GM12873 (cell line): Measurements from ENCODE around the gene GDPD5.
A peak's percentile ranks its signal among the peaks of the same experiment; 100 is the strongest.

Experiments
- TF ChIP-seq, protein P1 (sequence below): IDR thresholded peaks from 2 replicates; pipeline ENCODE4 v1.5.1; 2012; ENCODE audit warnings: low read depth, mild to moderate bottlenecking, moderate library complexity, low read length, control low read depth; ENCODE audit not compliant: insufficient read depth; ENCODE audit errors: missing control alignments

The GDPD5 gene

DNA sequence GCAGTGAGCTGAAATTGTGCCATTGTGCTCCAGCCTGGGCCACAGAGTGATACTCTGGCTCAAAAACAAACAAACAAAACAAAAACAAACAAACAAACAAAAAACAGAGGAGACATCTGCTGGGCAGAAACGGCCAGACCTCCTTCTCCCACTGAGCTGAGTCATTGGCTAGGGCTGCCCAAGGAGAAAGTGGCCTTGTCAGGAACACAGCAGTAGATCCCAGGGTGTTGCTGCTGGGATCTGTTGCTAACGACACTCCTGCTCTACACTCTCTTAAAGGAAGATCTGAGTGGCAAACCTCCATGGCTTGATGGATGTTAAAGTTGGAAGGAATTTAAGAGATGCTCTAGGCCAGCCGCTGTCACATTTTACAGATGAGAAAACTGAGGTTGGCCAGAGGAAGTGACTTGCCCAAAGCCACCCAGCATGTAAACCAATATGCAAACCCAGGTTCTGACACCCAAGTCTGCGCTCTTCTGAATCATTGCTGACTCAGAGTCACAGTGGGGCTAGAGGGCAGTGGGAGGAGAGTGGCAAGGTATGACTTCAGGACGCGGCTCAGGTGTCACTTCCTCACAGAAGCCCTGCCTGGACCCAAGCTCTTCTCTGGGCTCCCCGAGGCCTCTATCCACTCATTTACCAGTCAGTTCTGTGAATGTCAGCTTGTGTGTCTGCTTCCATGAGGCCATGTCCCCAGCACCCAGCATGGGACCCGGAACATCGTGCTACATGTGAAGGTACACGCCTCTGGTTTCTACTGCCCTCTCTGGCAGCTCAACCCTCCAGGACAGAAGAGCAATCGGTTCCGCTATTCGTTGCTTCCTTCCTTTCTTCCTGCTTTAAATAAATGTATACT is 11.3 kb upstream of the GDPD5 start:
- TF ChIP-seq, protein P1, sequence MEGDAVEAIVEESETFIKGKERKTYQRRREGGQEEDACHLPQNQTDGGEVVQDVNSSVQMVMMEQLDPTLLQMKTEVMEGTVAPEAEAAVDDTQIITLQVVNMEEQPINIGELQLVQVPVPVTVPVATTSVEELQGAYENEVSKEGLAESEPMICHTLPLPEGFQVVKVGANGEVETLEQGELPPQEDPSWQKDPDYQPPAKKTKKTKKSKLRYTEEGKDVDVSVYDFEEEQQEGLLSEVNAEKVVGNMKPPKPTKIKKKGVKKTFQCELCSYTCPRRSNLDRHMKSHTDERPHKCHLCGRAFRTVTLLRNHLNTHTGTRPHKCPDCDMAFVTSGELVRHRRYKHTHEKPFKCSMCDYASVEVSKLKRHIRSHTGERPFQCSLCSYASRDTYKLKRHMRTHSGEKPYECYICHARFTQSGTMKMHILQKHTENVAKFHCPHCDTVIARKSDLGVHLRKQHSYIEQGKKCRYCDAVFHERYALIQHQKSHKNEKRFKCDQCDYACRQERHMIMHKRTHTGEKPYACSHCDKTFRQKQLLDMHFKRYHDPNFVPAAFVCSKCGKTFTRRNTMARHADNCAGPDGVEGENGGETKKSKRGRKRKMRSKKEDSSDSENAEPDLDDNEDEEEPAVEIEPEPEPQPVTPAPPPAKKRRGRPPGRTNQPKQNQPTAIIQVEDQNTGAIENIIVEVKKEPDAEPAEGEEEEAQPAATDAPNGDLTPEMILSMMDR = peak; percentile 40

DNA sequence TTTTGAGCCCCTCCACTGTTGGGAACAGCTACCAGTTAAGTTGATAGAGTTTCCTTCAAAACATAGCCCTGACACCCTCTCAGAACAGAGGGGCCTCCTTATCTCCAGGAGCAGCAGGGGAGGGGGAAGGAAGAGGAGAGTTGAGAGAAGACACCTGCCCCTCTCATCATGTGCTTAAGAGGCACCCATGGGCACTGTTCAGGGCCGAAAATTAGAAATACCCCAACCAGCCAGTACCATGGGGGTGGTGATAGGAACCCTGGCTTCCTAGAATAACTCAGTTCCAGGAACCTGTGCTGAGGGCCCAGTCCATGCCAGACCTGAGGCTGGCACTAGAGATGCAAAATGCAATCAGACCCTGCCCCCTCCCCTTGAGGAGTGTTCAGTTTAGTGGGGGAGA is 9.3 kb upstream of the GDPD5 start:
- TF ChIP-seq, protein P1 = no peak

GRCh38 chr11:75534259-75535069 is 8.7 kb upstream of the GDPD5 start:
- TF ChIP-seq, protein P1 = no peak

DNA sequence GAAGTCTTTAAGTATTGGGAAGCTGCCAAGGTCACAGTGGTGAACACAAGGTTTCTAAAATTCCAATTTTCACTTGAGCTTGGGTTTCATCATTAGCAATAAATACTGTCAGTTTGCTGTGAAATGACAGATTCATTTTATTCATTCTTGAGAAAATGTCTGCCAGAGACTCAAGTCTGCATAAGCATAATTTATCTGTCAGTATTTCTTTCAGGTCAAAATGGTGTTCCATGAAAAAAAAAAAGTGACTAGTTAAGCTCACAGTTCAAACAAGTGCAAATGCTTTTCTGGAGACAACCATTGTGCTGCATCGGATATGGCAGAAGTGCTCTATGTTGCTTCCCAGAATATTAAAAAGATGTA is 8.1 kb upstream of the GDPD5 start:
- TF ChIP-seq, protein P1 = no peak

- TF ChIP-seq, protein P1 = peak; percentile 79
Measured at GRCh38 chr11:75532200-75533048, 6.7 kb upstream of the GDPD5 start.

DNA sequence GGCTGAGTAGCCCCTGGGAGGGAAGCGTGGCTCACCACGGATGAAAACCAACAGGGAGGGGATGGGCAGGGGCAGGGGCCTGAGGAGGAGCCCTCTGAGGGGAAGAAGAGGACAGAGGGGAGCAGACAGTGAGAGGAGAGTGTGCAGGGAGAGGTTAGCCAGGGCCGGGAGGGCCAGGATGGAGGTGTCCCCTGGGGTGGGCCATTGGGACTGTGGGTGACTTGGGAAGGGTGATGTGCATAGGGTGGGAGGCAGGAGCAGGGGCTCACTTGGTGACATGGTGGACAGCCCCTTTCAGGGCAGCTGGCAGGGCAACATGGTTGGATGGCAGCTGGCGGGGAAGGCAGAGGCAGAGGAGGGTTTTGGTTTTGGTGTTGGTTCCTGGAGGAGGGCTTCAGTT is 5.6 kb upstream of the GDPD5 start:
- TF ChIP-seq, protein P1 = no peak
